ENCODE measurements around the gene ATP6V0E2.
A peak's percentile ranks its signal among the peaks of the same experiment; 100 is the strongest.

Gene ATP6V0E2

DNA sequence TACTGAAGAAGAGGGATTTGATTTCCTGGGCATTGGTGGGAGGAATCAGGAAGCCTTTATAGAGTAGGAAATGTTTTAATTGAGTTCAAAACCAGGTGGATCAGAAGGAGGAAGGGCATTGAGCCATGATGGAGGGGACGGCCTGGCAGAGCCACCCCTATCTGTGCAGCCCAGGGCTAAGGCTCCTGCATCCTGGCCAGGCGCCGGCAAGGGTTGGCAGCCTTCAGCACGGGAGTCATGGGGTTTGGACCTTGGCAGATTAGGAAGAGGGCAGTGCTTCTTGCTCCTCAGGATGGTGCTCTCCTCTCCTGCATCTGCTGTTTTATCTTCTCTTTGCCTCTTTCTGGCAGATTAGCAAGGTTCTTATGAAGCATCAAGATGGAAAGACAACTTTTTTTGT lies 23.1 kb upstream of the ATP6V0E2 start:
- no peak overlapping the region for H3K4me3 ChIP-seq (ENCODE audit: low read depth, low read length)
- H3K27ac ChIP-seq = no peak overlapping the region
- no peaks in the 10 kb centered on the region for H3K36me3 ChIP-seq (replicated peaks)
- no peaks in the 10 kb centered on the region for H3K27me3 ChIP-seq (replicated peaks)
- in situ Hi-C loops (cut with HindIII; ENCODE audit: low pct_ligation_motif_present, low sequenced_read_pairs) = no loop called here
- DNase-seq = no peak
- TF ChIP-seq, protein P1, sequence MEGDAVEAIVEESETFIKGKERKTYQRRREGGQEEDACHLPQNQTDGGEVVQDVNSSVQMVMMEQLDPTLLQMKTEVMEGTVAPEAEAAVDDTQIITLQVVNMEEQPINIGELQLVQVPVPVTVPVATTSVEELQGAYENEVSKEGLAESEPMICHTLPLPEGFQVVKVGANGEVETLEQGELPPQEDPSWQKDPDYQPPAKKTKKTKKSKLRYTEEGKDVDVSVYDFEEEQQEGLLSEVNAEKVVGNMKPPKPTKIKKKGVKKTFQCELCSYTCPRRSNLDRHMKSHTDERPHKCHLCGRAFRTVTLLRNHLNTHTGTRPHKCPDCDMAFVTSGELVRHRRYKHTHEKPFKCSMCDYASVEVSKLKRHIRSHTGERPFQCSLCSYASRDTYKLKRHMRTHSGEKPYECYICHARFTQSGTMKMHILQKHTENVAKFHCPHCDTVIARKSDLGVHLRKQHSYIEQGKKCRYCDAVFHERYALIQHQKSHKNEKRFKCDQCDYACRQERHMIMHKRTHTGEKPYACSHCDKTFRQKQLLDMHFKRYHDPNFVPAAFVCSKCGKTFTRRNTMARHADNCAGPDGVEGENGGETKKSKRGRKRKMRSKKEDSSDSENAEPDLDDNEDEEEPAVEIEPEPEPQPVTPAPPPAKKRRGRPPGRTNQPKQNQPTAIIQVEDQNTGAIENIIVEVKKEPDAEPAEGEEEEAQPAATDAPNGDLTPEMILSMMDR (IDR thresholded peaks at IDR 0.05; ENCODE audit: low read depth, low read length, missing control alignments) = no peak

DNA sequence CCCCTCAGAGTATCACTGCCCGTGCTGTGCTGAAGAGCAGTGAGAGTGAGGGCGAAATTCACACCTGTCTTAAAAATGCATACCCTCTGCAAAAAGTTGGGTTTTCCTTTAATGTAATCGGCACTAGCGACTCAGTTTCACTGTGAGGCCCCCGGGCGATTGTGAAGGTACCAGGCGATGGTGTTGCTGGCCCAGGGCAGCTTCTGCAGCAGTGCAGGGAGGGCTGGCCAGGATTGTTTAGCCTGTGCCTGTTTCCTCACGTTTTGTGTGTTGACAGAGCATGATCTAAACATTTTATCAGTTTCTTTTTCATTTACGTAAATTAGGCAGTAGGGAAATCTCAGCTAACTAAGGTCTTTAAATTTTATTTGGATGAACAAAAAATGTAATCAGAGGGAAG lies 22.3 kb upstream of the ATP6V0E2 start:
- Histone ChIP-seq H3K36me3 (replicated peaks) (no peaks in the 10 kb centered on the region), H3K27me3 (replicated peaks) (no peaks in the 10 kb centered on the region), H3K4me3 (ENCODE audit: low read depth, low read length) (no peak overlapping the region), H3K27ac (no peak overlapping the region)
- DNase-seq = no peak
- in situ Hi-C loops (cut with HindIII; ENCODE audit: low pct_ligation_motif_present, low sequenced_read_pairs) = no loop called here
- TF ChIP-seq, protein P1 (IDR thresholded peaks at IDR 0.05; ENCODE audit: low read depth, low read length, missing control alignments) = no peak

DNA sequence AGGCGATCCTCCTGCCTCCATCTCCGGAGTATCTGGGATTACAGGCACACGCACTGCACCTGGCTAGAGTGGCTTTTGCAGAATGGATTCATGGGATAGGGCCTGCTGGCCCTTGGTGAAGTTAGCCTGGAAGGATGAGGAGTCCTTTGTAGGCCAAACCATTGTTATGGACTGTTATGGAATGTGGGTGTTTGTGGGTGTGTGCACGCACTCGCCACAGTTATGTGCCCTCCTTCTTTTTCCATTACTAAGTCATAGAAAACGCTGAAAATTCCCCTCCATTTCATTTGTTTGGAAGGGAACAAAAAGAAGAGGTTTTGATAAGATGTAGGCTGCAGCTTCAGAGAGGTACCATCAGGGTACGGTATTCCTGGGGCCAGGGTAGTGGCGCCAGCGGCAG lies 20.6 kb upstream of the ATP6V0E2 start:
- H3K27me3 ChIP-seq (replicated peaks) = no peaks in the 10 kb centered on the region
- DNase-seq = no peak
- in situ Hi-C loops (cut with HindIII; ENCODE audit: low pct_ligation_motif_present, low sequenced_read_pairs) = no loop called here

DNA sequence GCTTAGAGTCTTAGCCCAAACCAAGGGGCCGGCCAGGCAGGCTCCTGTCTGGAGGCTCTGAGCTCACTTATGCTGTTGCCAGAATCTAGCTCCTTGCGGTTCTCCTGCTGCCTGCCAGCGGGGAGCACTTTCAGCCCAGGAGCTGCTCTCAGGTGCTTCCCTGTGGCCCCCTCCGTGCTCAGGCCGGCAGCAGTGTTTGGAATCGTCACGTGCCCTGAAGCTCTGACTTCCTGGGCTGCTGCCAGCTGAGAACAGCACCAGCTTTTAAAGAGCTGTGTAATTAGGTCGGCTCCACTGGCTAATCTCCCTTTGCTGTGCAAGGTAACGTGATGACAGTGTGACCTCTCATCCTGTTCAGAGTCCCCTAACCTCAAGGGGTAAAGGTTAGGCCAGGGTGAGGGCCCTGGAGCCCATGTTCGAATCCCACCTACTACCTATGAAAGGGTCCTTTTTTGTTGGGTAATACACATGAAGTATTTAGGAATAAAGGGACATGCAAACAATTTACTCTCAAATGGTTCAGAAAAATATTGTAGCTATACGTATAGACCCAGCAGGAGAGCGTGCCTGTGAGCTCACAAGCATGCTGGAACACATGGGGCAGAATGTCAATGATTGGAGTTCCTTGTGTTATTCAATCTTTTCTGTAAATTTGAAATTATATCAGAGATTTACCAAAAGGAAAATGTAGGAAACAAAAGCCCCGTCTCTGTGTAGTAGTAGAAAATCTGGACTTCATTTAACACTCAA lies 19.0 kb upstream of the ATP6V0E2 start:
- DNase-seq = peak; percentile 21
- in situ Hi-C loops (cut with HindIII; ENCODE audit: low pct_ligation_motif_present, low sequenced_read_pairs) = no loop called here
- no peak overlapping the region for H3K4me3 ChIP-seq (ENCODE audit: low read depth, low read length)
- TF ChIP-seq, protein P1 (IDR thresholded peaks at IDR 0.05; ENCODE audit: low read depth, low read length, missing control alignments) = no peak
- no peaks in the 10 kb centered on the region for H3K36me3 ChIP-seq (replicated peaks)
- H3K27me3 ChIP-seq (replicated peaks) = no peaks in the 10 kb centered on the region
- peak overlapping the region; percentile 9 for H3K27ac ChIP-seq

More for the DNA sequence above, 20.6 kb upstream of the ATP6V0E2 start:
- Histone ChIP-seq H3K36me3 (replicated peaks) (no peaks in the 10 kb centered on the region), H3K27ac (no peak overlapping the region), H3K4me3 (ENCODE audit: low read depth, low read length) (no peak overlapping the region)
- TF ChIP-seq, protein P1 (IDR thresholded peaks at IDR 0.05; ENCODE audit: low read depth, low read length, missing control alignments) = no peak

DNA sequence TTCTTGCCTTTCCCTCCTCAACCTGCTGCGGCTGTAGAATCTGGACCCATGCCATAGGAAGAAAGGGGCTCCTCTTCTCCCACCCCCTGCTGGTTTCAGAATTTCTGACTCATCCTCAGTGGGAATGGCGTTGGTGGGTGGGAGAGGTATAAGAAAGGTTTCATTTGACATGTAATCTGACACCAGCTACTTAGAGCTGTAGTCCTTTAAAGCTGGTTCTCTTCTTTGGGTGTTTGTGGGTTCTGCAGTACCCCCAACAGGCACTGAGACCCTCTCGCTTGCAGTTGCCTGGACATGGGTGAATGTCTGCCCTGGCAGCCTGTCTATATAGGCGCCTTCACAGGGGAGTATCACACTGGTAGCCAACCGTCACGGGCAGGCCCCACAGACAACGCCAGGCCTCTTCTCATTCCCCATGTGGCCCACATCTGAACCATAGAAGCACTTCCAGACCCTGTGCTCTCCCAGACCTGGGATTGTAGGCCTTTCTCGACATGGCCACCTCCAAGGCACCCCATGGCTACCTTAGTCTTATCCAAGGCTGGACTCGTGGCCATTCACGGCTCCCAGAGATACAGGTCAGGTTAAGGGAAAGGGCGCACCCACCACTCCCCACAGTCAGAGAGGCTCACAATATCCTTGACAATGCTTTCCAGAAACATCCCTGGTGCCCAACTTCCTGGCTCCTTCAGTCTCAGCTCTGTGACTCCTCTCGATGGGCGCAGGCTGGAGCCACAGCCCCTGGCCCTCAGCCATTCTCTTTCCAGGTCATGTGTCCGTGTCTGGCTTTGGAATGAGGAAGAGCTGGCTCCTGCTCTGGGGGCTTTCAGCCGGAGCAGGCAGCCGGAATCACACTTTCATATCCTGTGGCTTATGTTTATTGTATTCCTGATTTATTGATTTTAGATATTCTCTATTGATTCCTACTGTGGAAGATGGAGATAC lies 18.1 kb upstream of the ATP6V0E2 start:
- Histone ChIP-seq H3K36me3 (replicated peaks) (no peaks in the 10 kb centered on the region), H3K27ac (peak overlapping the region; percentile 9), H3K4me3 (ENCODE audit: low read depth, low read length) (no peak overlapping the region), H3K27me3 (replicated peaks) (no peaks in the 10 kb centered on the region)
- in situ Hi-C loops (cut with HindIII; ENCODE audit: low pct_ligation_motif_present, low sequenced_read_pairs) = no loop called here
- peak; percentile 84 for DNase-seq
- TF ChIP-seq, protein P1 (IDR thresholded peaks at IDR 0.05; ENCODE audit: low read depth, low read length, missing control alignments) = peak; percentile 25

Measured in brain microvascular endothelial cell (primary cell).